KMS-11 (cell line): ENCODE results near the gene CGREF1.

Source experiments
- H2AFZ ChIP-seq: fragments of 200-600 bp; sonication (generic); 2 replicates; pipeline ENCODE4 v1.6.1; 2016; ENCODE audit warnings: antibody characterized with exemption, mixed run types, low read depth
- H3K27ac ChIP-seq: fragments of 200-600 bp; sonication (generic); 2 replicates; pipeline ENCODE4 v1.6.1; 2016; ENCODE audit warnings: mild to moderate bottlenecking, mixed run types
- H3K27me3 ChIP-seq: fragments of 200-600 bp; sonication (generic); 2 replicates; pipeline ENCODE4 v1.6.1; 2017; ENCODE audit warnings: mild to moderate bottlenecking, low read depth, mixed run types, moderate library complexity; ENCODE audit not compliant: insufficient read depth
- H3K36me3 ChIP-seq: fragments of 200-600 bp; sonication (generic); 2 replicates; pipeline ENCODE4 v1.6.1; 2017; ENCODE audit warnings: mild to moderate bottlenecking, mixed run types; ENCODE audit not compliant: insufficient read depth
- H3K4me1 ChIP-seq: fragments of 200-600 bp; sonication (generic); 2 replicates; pipeline ENCODE4 v1.6.1; 2016; ENCODE audit warnings: mild to moderate bottlenecking, low read depth, mixed run types; ENCODE audit not compliant: poor library complexity, severe bottlenecking
- H3K4me2 ChIP-seq: fragments of 200-600 bp; sonication (generic); 2 replicates; pipeline ENCODE4 v1.7.0; 2016; ENCODE audit warnings: mild to moderate bottlenecking, mixed run types
- H3K4me3 ChIP-seq: fragments of 200-600 bp; sonication (generic); IDR thresholded peaks from 2 replicates; pipeline ENCODE4 v1.6.1; 2017; ENCODE audit warnings: low read depth, low read length, mixed read lengths; ENCODE audit not compliant: insufficient read depth
- H3K79me2 ChIP-seq: fragments of 200-600 bp; sonication (generic); 2 replicates; pipeline ENCODE4 v1.6.1; 2016; ENCODE audit warnings: low read depth, mixed run types; ENCODE audit not compliant: insufficient read depth
- H3K9ac ChIP-seq: fragments of 200-600 bp; sonication (generic); 2 replicates; pipeline ENCODE4 v1.6.1; 2016; ENCODE audit warnings: mild to moderate bottlenecking, mixed run types
- H4K20me1 ChIP-seq: fragments of 200-600 bp; sonication (generic); 2 replicates; pipeline ENCODE4 v1.6.1; 2016; ENCODE audit warnings: mild to moderate bottlenecking, mixed run types; ENCODE audit not compliant: insufficient read depth
- TF ChIP-seq, protein P1 (sequence below): fragments of 200-600 bp; sonication (generic); conservative IDR thresholded peaks from 2 replicates; pipeline ENCODE4 v1.6.1; 2017; ENCODE audit warnings: low read depth, mild to moderate bottlenecking, antibody characterized with exemption, low read length, moderate library complexity, mixed read lengths

CGREF1 gene

DNA sequence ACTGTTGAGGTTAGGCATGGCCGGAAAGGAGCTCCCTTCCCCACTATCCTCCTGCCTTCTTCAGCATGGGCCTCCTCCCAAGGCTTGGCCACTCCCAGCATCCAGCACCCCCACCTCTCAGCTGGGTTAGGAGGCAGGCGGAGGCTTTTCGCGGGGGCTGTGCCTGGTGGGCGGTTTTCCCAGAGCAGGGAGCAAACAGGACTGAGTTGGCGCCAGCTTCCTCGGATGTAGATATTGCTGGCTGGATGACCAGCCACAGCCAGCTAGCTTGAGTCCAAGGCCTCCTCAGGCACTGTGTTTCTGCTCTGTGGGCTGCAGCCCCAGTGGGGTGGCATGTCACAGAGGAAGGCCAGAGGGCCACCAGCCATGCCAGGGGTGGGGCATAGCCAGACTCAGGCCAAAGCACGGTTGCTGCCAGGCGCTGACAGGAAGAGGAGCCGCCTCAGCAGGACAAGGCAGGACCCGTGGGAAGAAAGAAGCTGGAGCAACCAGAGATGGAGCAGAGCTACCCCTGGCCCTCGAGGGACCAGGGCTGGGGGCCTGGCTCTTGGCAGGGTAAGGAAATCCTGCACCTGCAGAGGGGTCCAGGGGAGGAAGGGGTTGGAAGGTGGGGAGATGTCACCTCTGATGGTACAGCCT lies 30.0 kb upstream of the CGREF1 start, which contains the start of gene TCF23:
Gene TCF23, plus strand, starts transcription at position 204 of the 639 bp plus-strand sequence. Its CDS starts 130 bp downstream, at position 334.
- no peak within 1 kb of the TSS for H3K9ac ChIP-seq
- H3K4me3 ChIP-seq = no peak within 1 kb of the TSS
- H2AFZ ChIP-seq = no peak within 1 kb of the TSS; the same call in 1 of the 2 replicates
- no peaks in the 10 kb centered on the region for H3K4me1 ChIP-seq
- no peak within 1 kb of the TSS for H3K27ac ChIP-seq
- H3K36me3 ChIP-seq = no peaks in the 10 kb centered on the region
- H3K27me3 ChIP-seq = no peaks in the 10 kb centered on the region
- H3K79me2 ChIP-seq = no peaks in the 10 kb centered on the region
- no peaks in the 10 kb centered on the region for H4K20me1 ChIP-seq
- no peak within 1 kb of the TSS for H3K4me2 ChIP-seq
- TF ChIP-seq, protein P1, sequence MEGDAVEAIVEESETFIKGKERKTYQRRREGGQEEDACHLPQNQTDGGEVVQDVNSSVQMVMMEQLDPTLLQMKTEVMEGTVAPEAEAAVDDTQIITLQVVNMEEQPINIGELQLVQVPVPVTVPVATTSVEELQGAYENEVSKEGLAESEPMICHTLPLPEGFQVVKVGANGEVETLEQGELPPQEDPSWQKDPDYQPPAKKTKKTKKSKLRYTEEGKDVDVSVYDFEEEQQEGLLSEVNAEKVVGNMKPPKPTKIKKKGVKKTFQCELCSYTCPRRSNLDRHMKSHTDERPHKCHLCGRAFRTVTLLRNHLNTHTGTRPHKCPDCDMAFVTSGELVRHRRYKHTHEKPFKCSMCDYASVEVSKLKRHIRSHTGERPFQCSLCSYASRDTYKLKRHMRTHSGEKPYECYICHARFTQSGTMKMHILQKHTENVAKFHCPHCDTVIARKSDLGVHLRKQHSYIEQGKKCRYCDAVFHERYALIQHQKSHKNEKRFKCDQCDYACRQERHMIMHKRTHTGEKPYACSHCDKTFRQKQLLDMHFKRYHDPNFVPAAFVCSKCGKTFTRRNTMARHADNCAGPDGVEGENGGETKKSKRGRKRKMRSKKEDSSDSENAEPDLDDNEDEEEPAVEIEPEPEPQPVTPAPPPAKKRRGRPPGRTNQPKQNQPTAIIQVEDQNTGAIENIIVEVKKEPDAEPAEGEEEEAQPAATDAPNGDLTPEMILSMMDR = no peak

DNA sequence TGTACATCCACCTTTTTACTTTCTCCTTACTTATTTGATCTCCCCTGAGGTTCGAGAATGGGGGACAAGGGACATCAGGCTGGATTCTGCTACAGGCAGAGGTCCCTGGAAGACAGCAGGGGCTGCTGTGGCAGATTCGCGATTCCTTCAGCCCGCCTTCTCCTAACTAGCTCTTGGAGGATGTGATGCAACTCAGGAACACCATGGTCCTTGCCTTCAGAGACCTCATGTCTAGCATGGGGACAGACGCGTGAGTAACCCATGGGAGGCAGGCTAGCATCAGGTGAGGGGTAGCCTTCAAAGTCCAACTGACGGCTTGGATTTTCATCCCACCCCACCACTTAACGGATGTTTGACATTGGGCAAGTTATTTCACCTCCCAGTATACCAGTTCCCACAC lies 29.0 kb upstream of the CGREF1 start:
- H3K36me3 ChIP-seq = no peaks in the 10 kb centered on the region
- H3K79me2 ChIP-seq = no peaks in the 10 kb centered on the region
- H4K20me1 ChIP-seq = no peaks in the 10 kb centered on the region
- H3K4me1 ChIP-seq = no peaks in the 10 kb centered on the region
- no peak overlapping the region for H3K9ac ChIP-seq
- H3K27me3 ChIP-seq = no peaks in the 10 kb centered on the region
- no peak overlapping the region for H3K4me2 ChIP-seq
- H2AFZ ChIP-seq = no peak overlapping the region; the same call in 1 of the 2 replicates
- no peak overlapping the region for H3K27ac ChIP-seq
- H3K4me3 ChIP-seq = no peak overlapping the region
- TF ChIP-seq, protein P1 = no peak

DNA sequence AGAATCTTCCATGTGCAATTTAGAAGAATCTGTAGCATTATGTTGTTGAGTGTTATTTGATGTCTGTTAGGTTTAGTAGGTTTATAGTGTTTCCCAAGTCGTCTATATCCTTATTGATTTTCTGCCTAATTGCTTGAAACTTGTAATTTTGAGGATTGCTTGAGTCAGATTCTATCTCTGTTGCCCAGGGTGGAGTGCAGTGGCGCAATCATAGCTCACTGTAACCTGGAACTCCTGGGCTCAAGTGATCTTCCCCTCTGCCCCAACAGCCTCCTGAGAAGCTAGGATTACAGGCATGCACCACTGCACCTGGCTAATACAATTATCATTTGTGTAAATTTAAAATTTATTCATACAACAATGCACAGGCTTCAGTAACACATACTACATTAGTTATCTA lies 26.8 kb upstream of the CGREF1 start:
- Histone ChIP-seq H3K9ac (no peak overlapping the region), H3K79me2 (no peaks in the 10 kb centered on the region), H3K27ac (no peak overlapping the region), H2AFZ (no peak overlapping the region), H3K4me1 (no peaks in the 10 kb centered on the region), H3K27me3 (no peaks in the 10 kb centered on the region), H4K20me1 (no peaks in the 10 kb centered on the region), H3K4me2 (no peak overlapping the region), H3K36me3 (no peaks in the 10 kb centered on the region), H3K4me3 (no peak overlapping the region)
- TF ChIP-seq, protein P1 = no peak

DNA sequence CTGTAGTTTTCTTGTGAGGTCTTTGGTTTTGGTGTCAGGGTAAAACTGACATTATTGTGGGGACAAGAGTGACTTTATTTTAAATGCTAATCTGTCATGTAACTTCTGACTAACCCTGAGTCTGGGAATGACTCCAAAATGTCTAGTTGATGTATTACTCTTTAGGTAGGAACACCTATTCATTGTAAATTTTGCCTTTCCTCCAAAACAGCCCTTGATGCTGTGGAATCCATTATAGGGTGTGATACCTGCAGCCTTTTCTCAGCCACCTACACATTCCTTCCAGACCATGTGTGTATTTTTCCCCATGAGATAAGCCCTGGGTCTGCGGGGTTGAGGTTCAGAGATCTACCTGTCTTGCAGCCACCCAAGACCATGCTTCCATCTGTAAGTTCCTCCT lies 24.4 kb upstream of the CGREF1 start:
- TF ChIP-seq, protein P1 = no peak
- Histone ChIP-seq H3K4me2 (no peak overlapping the region), H3K36me3 (no peaks in the 10 kb centered on the region), H4K20me1 (no peaks in the 10 kb centered on the region), H3K27ac (no peak overlapping the region), H2AFZ (no peak overlapping the region), H3K4me3 (no peak overlapping the region), H3K79me2 (no peaks in the 10 kb centered on the region), H3K27me3 (no peaks in the 10 kb centered on the region), H3K9ac (no peak overlapping the region), H3K4me1 (no peaks in the 10 kb centered on the region)
